Measurements from ENCODE around the gene CTSH.
A peak's percentile ranks its signal among the peaks of the same experiment; 100 is the strongest.

CTSH gene

GRCh38 chr15:78915341-78916087 is 29.3 kb downstream of the CTSH start:
- no peak for TF ChIP-seq CTCF (IDR thresholded peaks at IDR 0.05)
- peak; percentile 75 to 83 for DNase-seq
- peaks cover 24 to 59% (median 53%) of the 10 kb centered on the region in 3 donors for H3K36me3 ChIP-seq
- H3K27ac ChIP-seq, result peak overlapping the region; percentile 79 to 82
- H3K4me3 ChIP-seq, result no peak overlapping the region
- intact Hi-C loops (cut with DNase I; ENCODE audit: low total_unique reads), result no loop called here
- H3K27me3 ChIP-seq, result no peaks in the 10 kb centered on the region
- H3K9me3 ChIP-seq, result no peaks in the 10 kb centered on the region
- H3K4me1 ChIP-seq, result peaks cover 0 to 62% (median 31%) of the 10 kb centered on the region in 4 donors

GRCh38 chr15:78914027-78914764 is 30.6 kb downstream of the CTSH start:
- intact Hi-C loops (cut with DNase I; ENCODE audit: low total_unique reads), result no loop called here
- Histone ChIP-seq H3K9me3 (no peaks in the 10 kb centered on the region), H3K4me1 (peaks cover 0 to 73% (median 31%) of the 10 kb centered on the region in 4 donors), H3K36me3 (peaks cover 18 to 61% (median 57%) of the 10 kb centered on the region in 3 donors), H3K4me3 (no peak overlapping the region), H3K27ac (peak overlapping the region; percentile 79 to 82), H3K27me3 (no peaks in the 10 kb centered on the region)
- TF ChIP-seq CTCF (IDR thresholded peaks at IDR 0.05), result peak; percentile 55 to 67
- DNase-seq, result peak; percentile 81 to 92

DNA sequence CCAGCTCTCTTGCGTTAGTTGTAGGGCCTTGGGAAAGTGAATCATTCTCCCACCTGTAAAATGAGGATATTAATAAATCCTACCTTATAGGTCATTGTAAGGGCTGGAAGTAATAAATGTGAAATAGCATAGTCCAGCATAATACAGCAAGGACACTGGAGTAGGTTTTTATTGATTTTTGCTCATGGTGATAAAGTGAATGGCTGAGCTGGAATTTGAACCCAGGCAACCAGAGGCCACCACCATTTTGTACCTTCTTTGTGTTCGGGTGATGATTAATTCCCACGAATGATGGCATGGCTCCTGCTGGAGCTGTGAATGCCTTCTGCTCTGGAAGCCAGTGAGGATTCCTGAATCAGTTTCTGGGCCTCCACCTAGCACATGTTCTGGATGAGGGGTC is 31.8 kb downstream of the CTSH start:
- H3K4me1 ChIP-seq, result peaks cover 0 to 85% (median 31%) of the 10 kb centered on the region in 4 donors
- peaks cover 15 to 62% (median 55%) of the 10 kb centered on the region in 3 donors for H3K36me3 ChIP-seq
- no peaks in the 10 kb centered on the region for H3K9me3 ChIP-seq
- DNase-seq, result no peak
- TF ChIP-seq CTCF (IDR thresholded peaks at IDR 0.05), result no peak
- intact Hi-C loops (cut with DNase I; ENCODE audit: low total_unique reads), result no loop called here
- H3K4me3 ChIP-seq, result no peak overlapping the region
- peak overlapping the region; percentile 79 to 82 for H3K27ac ChIP-seq
- no peaks in the 10 kb centered on the region for H3K27me3 ChIP-seq

DNA sequence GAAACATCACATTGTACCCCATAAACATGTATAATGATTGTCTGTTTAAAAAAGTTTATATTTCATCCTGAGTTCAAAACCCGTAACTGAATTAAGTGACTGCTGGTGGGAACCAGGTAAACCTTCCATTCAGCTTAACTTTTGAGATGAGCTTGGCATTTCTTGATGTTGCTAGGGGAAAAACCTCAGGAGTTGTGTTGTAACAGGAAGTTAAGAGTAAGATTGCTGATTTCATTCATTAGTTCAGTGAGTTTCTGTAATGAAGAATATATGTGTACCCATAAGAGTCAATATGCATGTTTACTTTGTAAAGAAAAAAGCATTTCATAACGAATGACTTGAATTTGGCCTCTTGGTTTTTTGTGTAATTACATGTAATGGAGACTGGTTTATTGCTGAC is 32.5 kb downstream of the CTSH start:
- Histone ChIP-seq H3K27me3 (no peaks in the 10 kb centered on the region), H3K27ac (peak overlapping the region in 1 of 2 donors; percentile 82), H3K4me1 (peaks cover 0 to 80% (median 31%) of the 10 kb centered on the region in 4 donors), H3K9me3 (no peaks in the 10 kb centered on the region), H3K4me3 (no peak overlapping the region), H3K36me3 (peaks cover 22 to 63% (median 55%) of the 10 kb centered on the region in 3 donors)
- intact Hi-C loops (cut with DNase I; ENCODE audit: low total_unique reads), result no loop called here
- DNase-seq, result no peak
- TF ChIP-seq CTCF (IDR thresholded peaks at IDR 0.05), result no peak

DNA sequence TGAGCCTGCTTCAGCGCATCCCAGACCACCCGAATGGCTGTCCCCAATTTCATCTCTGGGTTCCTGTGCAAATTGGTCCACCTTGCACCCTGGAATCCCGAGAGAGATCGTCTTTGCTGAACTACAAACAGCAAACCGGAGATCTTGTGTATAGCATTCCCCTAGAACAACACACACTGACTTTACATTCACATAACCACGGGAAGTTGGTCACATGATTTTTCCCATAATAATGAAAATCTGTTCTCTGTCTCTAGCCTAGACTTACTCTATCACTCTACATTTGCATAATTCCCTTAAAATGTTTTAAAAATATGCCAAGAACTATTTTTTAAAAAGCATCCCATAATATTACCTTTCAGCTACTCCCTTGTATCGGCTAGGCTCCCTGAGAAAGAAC is 34.6 kb downstream of the CTSH start:
- no peaks in the 10 kb centered on the region for H3K27me3 ChIP-seq
- no peak overlapping the region for H3K4me3 ChIP-seq
- peaks cover 0 to 76% (median 31%) of the 10 kb centered on the region in 4 donors for H3K4me1 ChIP-seq
- no peak for TF ChIP-seq CTCF (IDR thresholded peaks at IDR 0.05)
- peaks cover 29 to 72% (median 70%) of the 10 kb centered on the region in 3 donors for H3K36me3 ChIP-seq
- H3K27ac ChIP-seq, result peak overlapping the region in 1 of 2 donors; percentile 30
- DNase-seq, result no peak
- H3K9me3 ChIP-seq, result no peaks in the 10 kb centered on the region
- intact Hi-C loops (cut with DNase I; ENCODE audit: low total_unique reads), result no loop called here

Measured in tibial artery (tissue), 4 donors.